Measurements from ENCODE around the gene RAPGEF5. TPM values are rescaled to one million over a fixed set of nuclear protein-coding genes. Genes with fewer than 3 reads are reported as not detected.

RAPGEF5 gene
- total and polyA plus RNA-seq, 10 of the 15 experiments (the other 5 are each of a cell fraction or from before 2014, with no cell fraction given): 0.38 to 4.0 (median 1.6) TPM; not detected in 1

DNA sequence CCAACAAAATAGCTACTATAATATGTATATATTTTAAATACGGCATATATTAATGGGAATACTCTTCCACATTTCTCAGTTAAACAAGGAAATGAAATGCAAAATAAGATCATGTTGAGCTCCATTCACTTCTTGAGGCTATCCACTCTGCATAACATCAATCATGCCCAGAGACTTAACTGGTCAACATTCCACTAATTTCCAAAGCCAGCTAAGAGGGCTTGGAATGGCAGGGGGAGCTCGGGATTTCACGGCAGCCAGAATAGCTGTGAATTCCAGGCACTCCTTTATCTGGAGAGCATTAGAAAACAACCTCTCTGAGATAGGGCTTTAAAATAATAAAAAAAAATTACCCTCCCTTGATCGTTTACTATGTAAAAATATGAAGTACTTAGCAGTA lies 216.4 kb downstream of the RAPGEF5 start:
- H3K4me1 ChIP-seq (ENCODE audit: control insufficient read depth, insufficient read depth, low read length): no peaks in the 10 kb centered on the region
- DNase-seq (ENCODE audit: low read depth, low spot score) (no peak), FAIRE-seq (no peak), ATAC-seq (no peak)
- in situ Hi-C loops (cut with MboI) (no loop called here), intact Hi-C loops (cut with micrococcal nuclease; ENCODE audit: unreplicated experiment) (no loop called here)
- BruUV-seq (replicated peaks): no TSS peak
- H3K79me2 ChIP-seq (ENCODE audit: control insufficient read depth, insufficient read depth, low read length): no peaks in the 10 kb centered on the region
- TF ChIP-seq IRF4 (IDR thresholded peaks at IDR 0.05; ENCODE audit: low read depth, low read length) (no peak), ASH2L (IDR thresholded peaks at IDR 0.05; ENCODE audit: borderline replicate concordance, low read depth) (no peak), CUX1 (IDR thresholded peaks at IDR 0.05; ENCODE audit: insufficient replicate concordance, low read depth, low read length) (no peak), BCL11A (IDR thresholded peaks at IDR 0.05; ENCODE audit: low read depth, low read length) (no peak), E4F1 (IDR thresholded peaks at IDR 0.05; ENCODE audit: borderline replicate concordance, partially characterized antibody) (no peak), USF1 (IDR thresholded peaks at IDR 0.05; ENCODE audit: borderline replicate concordance, extremely low read length, insufficient read depth, low read depth, low read length) (no peak)
- SMC1A ChIA-PET (ENCODE audit: uncharacterized antibody, unreplicated experiment): interaction anchor here (0.7 to 1.8 kb wide), 6 partner anchors 12 to 32 kb away, joined by 3 to 4 read pairs (median 3); no protein-coding TSS in a partner anchor
- RAD21 ChIA-PET (ENCODE audit: unreplicated experiment): no interaction called here
- no peaks in the 10 kb centered on the region for H3K9me3 ChIP-seq (replicated peaks; ENCODE audit: control insufficient read depth, insufficient read depth, low read length)
- 16% methylated on average over 4 of the region's 4 CpGs for WGBS (ENCODE audit: insufficient coverage, insufficient replicate concordance, low lambda C conversion rate, missing lambda C conversion rate)
- POLR2A ChIA-PET: interaction anchor here (0.6 kb wide), 1 partner anchor 29 kb away, joined by 4 read pairs; no protein-coding TSS in a partner anchor
- H3K36me3 ChIP-seq (ENCODE audit: control insufficient read depth in 2 of 2, insufficient read depth in 2 of 2, low read length in 1 of 2): no peaks in the 10 kb centered on the region; a peak in 1 of 4 replicates
- H3K27ac ChIP-seq (ENCODE audit: control insufficient read depth, insufficient read depth): no peak overlapping the region
- no peak overlapping the region for H3K4me2 ChIP-seq (ENCODE audit: control insufficient read depth, insufficient read depth)
- no peak overlapping the region for H3K9ac ChIP-seq (ENCODE audit: control insufficient read depth, insufficient read depth, low read length)
- H2AFZ ChIP-seq (ENCODE audit: control insufficient read depth, low read depth, low read length): no peak overlapping the region
- no peaks in the 10 kb centered on the region for H3K27me3 ChIP-seq (replicated peaks in 1 of 2; ENCODE audit: control insufficient read depth in 2 of 2, insufficient read depth in 2 of 2, low read length in 1 of 2)
- no peak overlapping the region for H3K4me3 ChIP-seq
- CTCF ChIA-PET: interaction anchor here (0.8 to 2.9 kb wide), 7 partner anchors 10 to 63 kb away, joined by 3 to 16 read pairs (median 3); no protein-coding TSS in a partner anchor
- no peaks in the 10 kb centered on the region for H4K20me1 ChIP-seq (ENCODE audit: control insufficient read depth, insufficient read depth)

Data from GM12878 (cell line).